ENCODE measurements around the gene TBCCD1. TPM values are rescaled to one million over a fixed set of nuclear protein-coding genes. Genes with fewer than 3 reads are reported as not detected.
A peak's percentile ranks its signal among the peaks of the same experiment; 100 is the strongest.

TBCCD1 gene
- total RNA-seq, 2 donors from 2014 or later: 11.9 to 14.0 TPM

- Histone ChIP-seq H3K4me3 (ENCODE audit: low read length) (no peak overlapping the region), H3K9ac (ENCODE audit: extremely low read depth, low read length, poor library complexity, severe bottlenecking) (no peak overlapping the region), H3K4me1 (ENCODE audit: control insufficient read depth, insufficient read depth, low read length) (no peaks in the 10 kb centered on the region), H3K27me3 (ENCODE audit: control insufficient read depth, insufficient read depth, low read length, poor library complexity, severe bottlenecking) (no peaks in the 10 kb centered on the region), H3K27ac (ENCODE audit: low read depth, low read length) (no peak overlapping the region), H3K36me3 (ENCODE audit: control insufficient read depth, insufficient read depth, low read length) (peaks cover 44% of the 10 kb centered on the region), H3K9me3 (ENCODE audit: control insufficient read depth, low read length) (no peaks in the 10 kb centered on the region)
- Mint-ChIP-seq H3K9me3 (no peaks in the 10 kb centered on the region), H3K27me3 (ENCODE audit: insufficient read depth) (no peaks in the 10 kb centered on the region), H3K4me3 (no peak overlapping the region), H3K36me3 (ENCODE audit: low read depth) (peaks cover 29% of the 10 kb centered on the region), H3K27ac (no peak overlapping the region), H3K4me1 (no peaks in the 10 kb centered on the region)
- DNase-seq: no peak
- TF ChIP-seq CTCF (conservative IDR thresholded peaks at IDR 0.05): peak; percentile 41
- 86 to 96% methylated on average over 6 of the region's 6 CpGs for WGBS, 2 experiments (ENCODE audit: insufficient coverage in 1 of 2, insufficient read length in 1 of 2)
Measured at GRCh38 chr3:186551387-186551786, 15.8 kb downstream of the TBCCD1 start.

DNA sequence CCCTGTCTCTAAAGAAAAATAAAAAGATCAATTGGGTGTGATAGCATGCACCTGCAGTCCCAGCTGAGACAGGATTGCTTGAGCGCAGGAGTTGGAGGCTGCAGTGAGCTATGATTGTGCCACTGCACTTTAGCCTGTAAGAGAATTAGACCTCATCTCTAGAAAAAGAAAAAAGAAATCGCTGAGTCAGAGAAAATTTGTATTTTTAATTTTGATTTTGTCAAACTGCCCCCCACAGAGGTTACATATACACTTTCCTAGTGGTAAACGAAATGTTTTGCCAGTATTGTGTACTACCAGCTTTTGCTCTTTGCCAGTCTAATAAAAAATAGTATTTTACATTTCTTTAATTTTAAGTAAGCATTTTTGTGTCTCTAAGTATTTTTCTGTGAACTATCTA is 17.6 kb downstream of the TBCCD1 start:
- Mint-ChIP-seq H3K27ac (no peak overlapping the region), H3K36me3 (ENCODE audit: low read depth) (peaks cover 21% of the 10 kb centered on the region), H3K9me3 (no peaks in the 10 kb centered on the region), H3K4me3 (no peak overlapping the region), H3K27me3 (ENCODE audit: insufficient read depth) (no peaks in the 10 kb centered on the region), H3K4me1 (no peaks in the 10 kb centered on the region)
- no peaks in the 10 kb centered on the region for H3K4me1 ChIP-seq (ENCODE audit: control insufficient read depth, insufficient read depth, low read length)
- no peak for DNase-seq
- no peak for TF ChIP-seq CTCF (conservative IDR thresholded peaks at IDR 0.05)
- 96 to 100% methylated on average over 2 to 3 of the region's 3 CpGs for WGBS, 2 experiments (ENCODE audit: insufficient coverage in 1 of 2, insufficient read length in 1 of 2)
- no peak overlapping the region for H3K4me3 ChIP-seq (ENCODE audit: low read length)
- H3K9ac ChIP-seq (ENCODE audit: extremely low read depth, low read length, poor library complexity, severe bottlenecking): no peak overlapping the region
- no peak overlapping the region for H3K27ac ChIP-seq (ENCODE audit: low read depth, low read length)
- peaks cover 31% of the 10 kb centered on the region for H3K36me3 ChIP-seq (ENCODE audit: control insufficient read depth, insufficient read depth, low read length)
- no peaks in the 10 kb centered on the region for H3K27me3 ChIP-seq (ENCODE audit: control insufficient read depth, insufficient read depth, low read length, poor library complexity, severe bottlenecking)
- H3K9me3 ChIP-seq (ENCODE audit: control insufficient read depth, low read length): no peaks in the 10 kb centered on the region

- Histone ChIP-seq H3K27me3 (ENCODE audit: control insufficient read depth, insufficient read depth, low read length, poor library complexity, severe bottlenecking) (no peaks in the 10 kb centered on the region), H3K27ac (ENCODE audit: low read depth, low read length) (no peak within 1 kb of the TSS), H3K9ac (ENCODE audit: extremely low read depth, low read length, poor library complexity, severe bottlenecking) (no peak within 1 kb of the TSS), H3K9me3 (ENCODE audit: control insufficient read depth, low read length) (no peaks in the 10 kb centered on the region), H3K4me1 (ENCODE audit: control insufficient read depth, insufficient read depth, low read length) (no peaks in the 10 kb centered on the region), H3K36me3 (ENCODE audit: control insufficient read depth, insufficient read depth, low read length) (peaks cover 12% of the 10 kb centered on the region), H3K4me3 (ENCODE audit: low read length) (no peak within 1 kb of the TSS)
- no peak for DNase-seq
- Mint-ChIP-seq H3K4me1 (no peaks in the 10 kb centered on the region), H3K36me3 (ENCODE audit: low read depth) (peaks cover 9% of the 10 kb centered on the region), H3K27me3 (ENCODE audit: insufficient read depth) (no peaks in the 10 kb centered on the region), H3K9me3 (no peaks in the 10 kb centered on the region), H3K4me3 (no peak within 1 kb of the TSS), H3K27ac (no peak within 1 kb of the TSS)
- 88 to 94% methylated on average over 1 to 2 of the region's 2 CpGs for WGBS, 2 experiments (ENCODE audit: insufficient coverage in 1 of 2, insufficient read length in 1 of 2)
- no peak for TF ChIP-seq CTCF (conservative IDR thresholded peaks at IDR 0.05)
Measured at GRCh38 chr3:186544281-186544680, 22.9 kb downstream of the TBCCD1 start, which contains the start of gene CRYGS. Gene CRYGS, minus strand, starts transcription at chr3:186544380. Its CDS starts 54 bp downstream, at chr3:186544326.
